GM23338 (cell line): ENCODE data around the gene SLC12A3.
"Not testable (repeated sequence)": the region's sequence is repeated elsewhere in the genome, so short reads cannot be mapped to it uniquely, and the experiment has no call there.

ENCODE experiments used
- CREB1 ChIP-seq: fragments of 250-450 bp; sonication (Bioruptor Pico); IDR thresholded peaks from 2 replicates; pipeline ENCODE4 v1.5.0; 2020; ENCODE audit warnings: low read depth, mild to moderate bottlenecking, moderate library complexity
- EZH2 ChIP-seq: fragments of 200-600 bp; sonication (generic); IDR thresholded peaks from one replicate; pipeline ENCODE4 v1.8.0; 2017; ENCODE audit warnings: antibody characterized with exemption, mild to moderate bottlenecking, low read depth; ENCODE audit not compliant: unreplicated experiment
- EZH2phosphoT487 ChIP-seq: fragments of 200-600 bp; sonication (generic); IDR thresholded peaks from one replicate; pipeline ENCODE4 v1.8.1; 2018; ENCODE audit warnings: antibody characterized with exemption; ENCODE audit not compliant: unreplicated experiment
- JUNB ChIP-seq: IDR thresholded peaks from one replicate; pipeline ENCODE4 v1.6.1; 2016; ENCODE audit warnings: antibody characterized with exemption; ENCODE audit not compliant: unreplicated experiment
- NANOG ChIP-seq: IDR thresholded peaks from 2 replicates; pipeline ENCODE4 v1.6.1; 2016; ENCODE audit warnings: antibody characterized with exemption, borderline replicate concordance
- POLR2AphosphoS5 ChIP-seq: IDR thresholded peaks from 2 replicates; pipeline ENCODE4 v1.6.1; 2016; ENCODE audit warnings: antibody characterized with exemption, low read depth
- STAT1 ChIP-seq: IDR thresholded peaks from one replicate; pipeline ENCODE4 v1.6.1; 2016; ENCODE audit warnings: antibody characterized with exemption; ENCODE audit not compliant: unreplicated experiment
- ZNF114 ChIP-seq: fragments of 250-450 bp; sonication (Bioruptor Pico); IDR thresholded peaks from 2 replicates; pipeline ENCODE4 v1.5.0; 2020; ENCODE audit warnings: mild to moderate bottlenecking, moderate library complexity
- ZNF331 ChIP-seq: fragments of 250-450 bp; sonication (Bioruptor Pico); IDR thresholded peaks from 2 replicates; pipeline ENCODE4 v1.5.0; 2020; ENCODE audit warnings: low read depth, mild to moderate bottlenecking, moderate library complexity
- TF ChIP-seq, protein P1 (sequence below), 2 experiments: fragments of 200-600 bp in 1 of 2; sonication (generic) in 1 of 2; conservative IDR thresholded peaks; 2 replicates each; pipeline versions ENCODE4 v1.5.1 to v1.6.1; 2016 to 2017; ENCODE audit warnings: antibody characterized with exemption in 2 of 2, low read depth in 2 of 2, mild to moderate bottlenecking in 2 of 2, moderate library complexity in 1 of 2
- TF ChIP-seq, protein P2 (sequence below): IDR thresholded peaks from one replicate; pipeline ENCODE4 v1.6.1; 2018; ENCODE audit warnings: antibody characterized with exemption; ENCODE audit not compliant: unreplicated experiment

DNA sequence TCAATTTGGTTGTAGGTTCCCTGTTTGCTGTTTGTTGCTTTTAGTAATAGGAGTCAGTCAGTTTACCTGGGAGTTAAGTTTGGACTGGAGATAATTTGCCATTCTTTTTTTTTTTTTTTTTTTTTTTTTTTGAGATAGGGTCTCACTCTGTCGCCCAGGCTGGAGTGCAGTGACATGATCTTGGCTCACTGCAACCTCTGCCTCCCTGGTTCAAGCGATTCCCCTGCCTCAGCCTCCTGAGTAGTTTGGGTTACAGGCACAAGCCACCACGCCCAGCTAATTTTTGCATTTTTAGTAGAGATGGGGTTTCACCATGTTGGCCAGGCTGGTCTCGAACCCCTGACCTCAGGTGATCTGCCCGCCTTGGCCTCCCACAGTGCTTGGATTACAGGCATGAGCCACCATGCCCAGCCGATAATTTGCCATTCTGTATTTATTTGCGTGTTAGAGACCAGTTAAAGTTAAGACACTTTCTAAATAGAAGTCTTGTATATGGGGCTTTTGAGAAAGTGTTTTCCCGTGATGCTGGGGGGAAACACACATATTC is 69.7 kb downstream of the SLC12A3 start:
- TF ChIP-seq, protein P1, sequence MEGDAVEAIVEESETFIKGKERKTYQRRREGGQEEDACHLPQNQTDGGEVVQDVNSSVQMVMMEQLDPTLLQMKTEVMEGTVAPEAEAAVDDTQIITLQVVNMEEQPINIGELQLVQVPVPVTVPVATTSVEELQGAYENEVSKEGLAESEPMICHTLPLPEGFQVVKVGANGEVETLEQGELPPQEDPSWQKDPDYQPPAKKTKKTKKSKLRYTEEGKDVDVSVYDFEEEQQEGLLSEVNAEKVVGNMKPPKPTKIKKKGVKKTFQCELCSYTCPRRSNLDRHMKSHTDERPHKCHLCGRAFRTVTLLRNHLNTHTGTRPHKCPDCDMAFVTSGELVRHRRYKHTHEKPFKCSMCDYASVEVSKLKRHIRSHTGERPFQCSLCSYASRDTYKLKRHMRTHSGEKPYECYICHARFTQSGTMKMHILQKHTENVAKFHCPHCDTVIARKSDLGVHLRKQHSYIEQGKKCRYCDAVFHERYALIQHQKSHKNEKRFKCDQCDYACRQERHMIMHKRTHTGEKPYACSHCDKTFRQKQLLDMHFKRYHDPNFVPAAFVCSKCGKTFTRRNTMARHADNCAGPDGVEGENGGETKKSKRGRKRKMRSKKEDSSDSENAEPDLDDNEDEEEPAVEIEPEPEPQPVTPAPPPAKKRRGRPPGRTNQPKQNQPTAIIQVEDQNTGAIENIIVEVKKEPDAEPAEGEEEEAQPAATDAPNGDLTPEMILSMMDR (conservative IDR thresholded peaks at IDR 0.05; ENCODE audit: low read depth in 2 of 2): not testable (repeated sequence)
- not testable (repeated sequence) for TF ChIP-seq JUNB; EZH2; EZH2phosphoT487; CREB1 (CRISPR knock-in tag); STAT1; POLR2AphosphoS5; ZNF114 (CRISPR knock-in tag); NANOG; ZNF331 (CRISPR knock-in tag)
- TF ChIP-seq, protein P2, sequence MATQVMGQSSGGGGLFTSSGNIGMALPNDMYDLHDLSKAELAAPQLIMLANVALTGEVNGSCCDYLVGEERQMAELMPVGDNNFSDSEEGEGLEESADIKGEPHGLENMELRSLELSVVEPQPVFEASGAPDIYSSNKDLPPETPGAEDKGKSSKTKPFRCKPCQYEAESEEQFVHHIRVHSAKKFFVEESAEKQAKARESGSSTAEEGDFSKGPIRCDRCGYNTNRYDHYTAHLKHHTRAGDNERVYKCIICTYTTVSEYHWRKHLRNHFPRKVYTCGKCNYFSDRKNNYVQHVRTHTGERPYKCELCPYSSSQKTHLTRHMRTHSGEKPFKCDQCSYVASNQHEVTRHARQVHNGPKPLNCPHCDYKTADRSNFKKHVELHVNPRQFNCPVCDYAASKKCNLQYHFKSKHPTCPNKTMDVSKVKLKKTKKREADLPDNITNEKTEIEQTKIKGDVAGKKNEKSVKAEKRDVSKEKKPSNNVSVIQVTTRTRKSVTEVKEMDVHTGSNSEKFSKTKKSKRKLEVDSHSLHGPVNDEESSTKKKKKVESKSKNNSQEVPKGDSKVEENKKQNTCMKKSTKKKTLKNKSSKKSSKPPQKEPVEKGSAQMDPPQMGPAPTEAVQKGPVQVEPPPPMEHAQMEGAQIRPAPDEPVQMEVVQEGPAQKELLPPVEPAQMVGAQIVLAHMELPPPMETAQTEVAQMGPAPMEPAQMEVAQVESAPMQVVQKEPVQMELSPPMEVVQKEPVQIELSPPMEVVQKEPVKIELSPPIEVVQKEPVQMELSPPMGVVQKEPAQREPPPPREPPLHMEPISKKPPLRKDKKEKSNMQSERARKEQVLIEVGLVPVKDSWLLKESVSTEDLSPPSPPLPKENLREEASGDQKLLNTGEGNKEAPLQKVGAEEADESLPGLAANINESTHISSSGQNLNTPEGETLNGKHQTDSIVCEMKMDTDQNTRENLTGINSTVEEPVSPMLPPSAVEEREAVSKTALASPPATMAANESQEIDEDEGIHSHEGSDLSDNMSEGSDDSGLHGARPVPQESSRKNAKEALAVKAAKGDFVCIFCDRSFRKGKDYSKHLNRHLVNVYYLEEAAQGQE: not testable (repeated sequence)
